ENCODE results near the gene MUS81. TPM values are rescaled to one million over a fixed set of nuclear protein-coding genes. Genes with fewer than 3 reads are reported as not detected.

The MUS81 gene
- total and polyA plus RNA-seq, 9 of the 15 experiments (the other 6 are each of a cell fraction or from before 2014, with no cell fraction given): 13.4 to 118 (median 53.7) TPM

DNA sequence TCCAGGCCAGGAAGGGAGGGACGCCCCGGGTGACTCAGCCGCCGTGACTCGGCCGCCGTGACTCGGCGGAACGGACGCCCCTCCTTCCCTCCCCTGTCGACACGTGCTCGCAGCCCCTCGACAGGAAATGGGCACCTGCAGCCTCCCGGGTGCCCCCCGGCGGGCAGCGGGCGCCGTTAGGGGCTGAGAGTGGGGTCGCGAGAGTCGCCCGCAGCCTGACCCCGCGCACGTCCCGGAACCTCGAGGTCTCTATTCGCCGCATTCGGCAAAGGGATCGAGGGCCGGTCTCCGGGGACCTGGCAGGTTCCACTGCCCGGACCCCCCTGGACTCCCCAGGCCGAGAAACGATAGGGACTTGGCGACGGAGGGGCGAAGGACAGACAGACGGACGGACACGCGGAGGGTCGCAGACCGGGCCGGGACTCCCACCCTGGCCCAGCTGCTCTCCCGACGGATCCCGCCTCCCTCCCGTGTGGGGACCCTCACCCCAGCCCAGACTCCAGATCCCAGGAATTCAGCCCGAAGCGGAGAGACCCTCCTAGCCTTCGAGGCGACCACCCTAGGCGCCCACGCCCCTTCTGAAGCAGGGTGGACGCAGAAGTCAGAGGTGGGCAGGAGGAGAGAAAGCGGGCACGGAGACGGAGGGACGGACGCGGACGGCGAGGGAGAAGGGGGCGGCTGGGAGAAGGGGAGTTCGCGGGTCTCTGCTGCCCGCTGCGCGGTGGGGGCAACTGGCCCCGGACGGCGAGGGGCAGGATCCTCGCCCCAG is 39.3 kb downstream of the MUS81 start (continued):
- peak; percentile 99 for TF ChIP-seq L3MBTL2 (IDR thresholded peaks at IDR 0.05)
- peak; percentile 66 for TF ChIP-seq SMARCA4 (IDR thresholded peaks at IDR 0.05)
- peak; percentile 44; the same call in 1 of the 2 replicates for TF ChIP-seq KLF1 (tag; IDR thresholded peaks at IDR 0.05)
- peak; percentile 98 for TF ChIP-seq MYC (IDR thresholded peaks at IDR 0.05; ENCODE audit: low read depth, low read length)
- TF ChIP-seq MYC (CRISPR knock-in tag; IDR thresholded peaks at IDR 0.05; ENCODE audit: borderline replicate concordance, low read depth): peak; percentile 94
- TF ChIP-seq MAFF (IDR thresholded peaks at IDR 0.05; ENCODE audit: low read length): peak; percentile 13; the same call in 1 of the 2 replicates
- 0 out of 2 replicates have a peak, but pooled peaks have one; percentile 56 for TF ChIP-seq ELF2 (CRISPR knock-in tag; IDR thresholded peaks at IDR 0.05)
- TF ChIP-seq GTF2F1 (IDR thresholded peaks at IDR 0.05; ENCODE audit: low read depth, low read length): 0 out of 2 replicates have a peak, but pooled peaks have one; percentile 8
- peak; percentile 75; the same call in 1 of the 2 replicates for TF ChIP-seq GATAD2A (IDR thresholded peaks at IDR 0.05)
- TF ChIP-seq CREM (IDR thresholded peaks at IDR 0.05; ENCODE audit: low read depth): peak; percentile 66
- peak; percentile 92; the same call in 1 of the 2 replicates for TF ChIP-seq SRSF3 (IDR thresholded peaks at IDR 0.05; ENCODE audit: insufficient read depth, low read length)
- 0 out of 2 replicates have a peak, but pooled peaks have one; percentile 11 for TF ChIP-seq ATF4 (CRISPR knock-in tag; IDR thresholded peaks at IDR 0.05)
- TF ChIP-seq ZBTB7A (IDR thresholded peaks at IDR 0.05; ENCODE audit: borderline replicate concordance, control insufficient read depth, low read depth, low read length): peak; percentile 96
- no peak for TF ChIP-seq EWSR1 (IDR thresholded peaks at IDR 0.05; ENCODE audit: borderline replicate concordance, low read depth, partially characterized antibody)
- TF ChIP-seq THRA (IDR thresholded peaks at IDR 0.05): no peak
- peak; percentile 99 for TF ChIP-seq HNRNPL (IDR thresholded peaks at IDR 0.05; ENCODE audit: low read depth, low read length)
- peak; percentile 95 for TF ChIP-seq HMGN3 (IDR thresholded peaks at IDR 0.05; ENCODE audit: borderline replicate concordance, extremely low read depth, insufficient read length, low read depth, low read length)
- TF ChIP-seq SIRT6 (IDR thresholded peaks at IDR 0.05; ENCODE audit: low read depth, low read length): peak; percentile 17
- peak; percentile 66; the same call in 1 of the 2 replicates for TF ChIP-seq ZNF263 (CRISPR knock-in tag; IDR thresholded peaks at IDR 0.05; ENCODE audit: borderline replicate concordance)
- no peak for TF ChIP-seq E2F4 (CRISPR knock-in tag; IDR thresholded peaks at IDR 0.05; ENCODE audit: low read depth)
- TF ChIP-seq, protein P1, sequence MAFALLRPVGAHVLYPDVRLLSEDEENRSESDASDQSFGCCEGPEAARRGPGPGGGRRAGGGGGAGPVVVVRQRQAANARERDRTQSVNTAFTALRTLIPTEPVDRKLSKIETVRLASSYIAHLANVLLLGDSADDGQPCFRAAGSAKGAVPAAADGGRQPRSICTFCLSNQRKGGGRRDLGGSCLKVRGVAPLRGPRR (CRISPR knock-in tag; IDR thresholded peaks at IDR 0.05): peak; percentile 50; the same call in 1 of the 2 replicates
- peak; percentile 97 for TF ChIP-seq EP400 (IDR thresholded peaks at IDR 0.05)
- peak; percentile 47; the same call in 1 of the 2 replicates for TF ChIP-seq USF2 (CRISPR knock-in tag; IDR thresholded peaks at IDR 0.05)
- TF ChIP-seq TAF9B (IDR thresholded peaks at IDR 0.05; ENCODE audit: partially characterized antibody): peak; percentile 86
